ENCODE results near the gene PLSCR5. TPM values are rescaled to one million over a fixed set of nuclear protein-coding genes. Genes with fewer than 3 reads are reported as not detected.

The PLSCR5 gene
- polyA plus RNA-seq, 4 donors = not detected

GRCh38 chr3:146589899-146590508, 15.1 kb downstream of the PLSCR5 start:
- no peak for DNase-seq (ENCODE audit: low read depth in 4 of 4, low spot score in 3 of 4)

GRCh38 chr3:146585156-146585555, 20.0 kb downstream of the PLSCR5 start:
- DNase-seq (ENCODE audit: low read depth in 4 of 4, low spot score in 3 of 4) = no peak

- no peak for DNase-seq (ENCODE audit: low read depth in 4 of 4, low spot score in 3 of 4)
These were observed 23.1 kb downstream of the PLSCR5 start for GRCh38 chr3:146581951-146582467.

- DNase-seq (ENCODE audit: low read depth in 4 of 4, low spot score in 3 of 4) = no peak
These were observed 24.0 kb downstream of the PLSCR5 start for GRCh38 chr3:146581080-146581601.

GRCh38 chr3:146577662-146578061, 27.5 kb downstream of the PLSCR5 start:
- peak; percentile 7 to 29 (median 18) for DNase-seq (ENCODE audit: low read depth in 4 of 4, low spot score in 3 of 4)

- no peak for DNase-seq (ENCODE audit: low read depth in 4 of 4, low spot score in 3 of 4)
These were observed 29.5 kb downstream of the PLSCR5 start for GRCh38 chr3:146575636-146576035.

- DNase-seq (ENCODE audit: low read depth in 4 of 4, low spot score in 3 of 4) = no peak
These were observed 31.0 kb downstream of the PLSCR5 start for GRCh38 chr3:146574173-146574572.

GRCh38 chr3:146569314-146569713, 35.8 kb downstream of the PLSCR5 start:
- no peak for DNase-seq (ENCODE audit: low read depth in 4 of 4, low spot score in 3 of 4)

- no peak for DNase-seq (ENCODE audit: low read depth in 4 of 4, low spot score in 3 of 4)
These were observed 39.0 kb downstream of the PLSCR5 start for GRCh38 chr3:146566138-146566537.

- DNase-seq (ENCODE audit: low read depth in 4 of 4, low spot score in 3 of 4) = no peak
These were observed 43.3 kb downstream of the PLSCR5 start for GRCh38 chr3:146561879-146562278.

GRCh38 chr3:146561463-146561862, 43.7 kb downstream of the PLSCR5 start:
- no peak for DNase-seq (ENCODE audit: low read depth in 4 of 4, low spot score in 3 of 4)

- no peak for DNase-seq (ENCODE audit: low read depth in 4 of 4, low spot score in 3 of 4)
These were observed 44.5 kb downstream of the PLSCR5 start for GRCh38 chr3:146560678-146561077.

GRCh38 chr3:146559388-146559787, 45.8 kb downstream of the PLSCR5 start:
- DNase-seq (ENCODE audit: low read depth in 4 of 4, low spot score in 3 of 4) = no peak

GRCh38 chr3:146558781-146559180, 46.4 kb downstream of the PLSCR5 start:
- DNase-seq (ENCODE audit: low read depth in 4 of 4, low spot score in 3 of 4) = no peak

GRCh38 chr3:146557745-146558144, 47.4 kb downstream of the PLSCR5 start:
- no peak for DNase-seq (ENCODE audit: low read depth in 4 of 4, low spot score in 3 of 4)

- DNase-seq (ENCODE audit: low read depth in 4 of 4, low spot score in 3 of 4) = no peak
These were observed 49.8 kb downstream of the PLSCR5 start for GRCh38 chr3:146555311-146555710.

- DNase-seq (ENCODE audit: low read depth in 4 of 4, low spot score in 3 of 4) = no peak
These were observed 50.9 kb downstream of the PLSCR5 start for GRCh38 chr3:146554151-146554760.

- DNase-seq (ENCODE audit: low read depth in 4 of 4, low spot score in 3 of 4) = no peak
These were observed 54.2 kb downstream of the PLSCR5 start for GRCh38 chr3:146550743-146551510.

GRCh38 chr3:146550070-146550615, 55.0 kb downstream of the PLSCR5 start:
- DNase-seq (ENCODE audit: low read depth in 4 of 4, low spot score in 3 of 4) = no peak

GRCh38 chr3:146547235-146547835, 57.8 kb downstream of the PLSCR5 start:
- no peak for DNase-seq (ENCODE audit: low read depth in 4 of 4, low spot score in 3 of 4)

All from left renal pelvis (tissue), 4 donors.